ENCODE results near the gene DPH5. TPM values are rescaled to one million over a fixed set of nuclear protein-coding genes. Genes with fewer than 3 reads are reported as not detected.

Gene DPH5
- polyA plus RNA-seq, 4 donors: 16.8 to 34.8 (median 24.1) TPM

DNA sequence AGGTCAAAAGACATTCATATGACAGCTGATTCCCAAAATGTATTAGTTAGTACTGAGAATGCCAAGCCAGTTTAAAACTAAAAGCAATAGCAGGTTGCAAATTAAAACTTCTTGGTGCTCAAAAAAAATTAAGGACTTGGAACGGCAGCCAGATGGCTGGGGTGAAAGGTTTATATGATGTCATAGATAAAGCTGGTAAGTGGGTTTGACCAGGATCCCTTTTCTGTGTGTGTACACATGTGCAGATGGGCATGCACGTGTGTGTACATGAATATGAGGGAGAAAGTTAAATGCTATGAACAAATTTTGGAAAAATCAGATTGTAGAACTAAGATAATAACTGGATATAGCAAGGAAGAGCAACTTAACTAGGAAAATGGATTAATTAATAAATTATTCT, 39.1 kb upstream of the DPH5 start:
- Histone ChIP-seq H3K9me3 (ENCODE audit: control insufficient read depth in 2 of 2, insufficient read depth in 1 of 2, low read depth in 1 of 2, low read length in 1 of 2) (no peaks in the 10 kb centered on the region), H3K27me3 (ENCODE audit: control insufficient read depth in 3 of 3, insufficient read depth in 3 of 3, low read length in 3 of 3) (no peaks in the 10 kb centered on the region), H3K27ac (ENCODE audit: low read depth in 1 of 3, low read length in 2 of 3) (no peak overlapping the region), H3K36me3 (ENCODE audit: control insufficient read depth in 3 of 3, insufficient read depth in 2 of 3, low read depth in 1 of 3, low read length in 3 of 3) (no peaks in the 10 kb centered on the region), H3K4me3 (ENCODE audit: low read depth in 1 of 3, low read length in 3 of 3) (no peak overlapping the region), H3K4me1 (ENCODE audit: control insufficient read depth in 3 of 3, insufficient read depth in 2 of 3, low read depth in 1 of 3, low read length in 2 of 3) (no peaks in the 10 kb centered on the region)
- 21 to 63% (median 41%) methylated on average over 2 of the region's 2 CpGs for WGBS, 3 donors
- DNase-seq (no peak), FAIRE-seq (no peak)

DNA sequence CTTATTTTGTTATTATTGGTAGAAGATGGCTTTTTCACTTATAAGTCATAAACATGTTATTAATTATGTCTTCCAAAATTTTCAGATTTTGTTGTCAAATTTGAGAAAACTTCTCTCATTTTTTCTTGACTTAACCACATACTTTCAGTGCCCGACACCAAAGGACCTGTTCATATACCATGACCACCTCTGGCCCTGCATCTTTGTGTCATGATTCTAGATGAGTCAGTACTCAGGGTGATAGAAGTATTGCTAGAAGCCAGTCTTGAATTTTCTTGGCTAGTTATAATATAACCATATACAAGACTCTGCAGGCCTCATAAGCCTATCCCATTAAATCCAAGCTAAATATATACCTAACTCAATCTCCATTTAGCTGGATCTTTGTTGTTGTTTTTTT, 35.4 kb upstream of the DPH5 start:
- WGBS, 3 donors: 83 to 95% (median 93%) methylated on average over 1 of the region's 1 CpG
- no peak overlapping the region for H3K27ac ChIP-seq (ENCODE audit: low read depth in 1 of 3, low read length in 2 of 3)
- H3K4me3 ChIP-seq (ENCODE audit: low read depth in 1 of 3, low read length in 3 of 3): no peak overlapping the region
- no peaks in the 10 kb centered on the region for H3K4me1 ChIP-seq (ENCODE audit: control insufficient read depth in 3 of 3, insufficient read depth in 2 of 3, low read depth in 1 of 3, low read length in 2 of 3)
- DNase-seq: no peak
- H3K36me3 ChIP-seq (ENCODE audit: control insufficient read depth in 3 of 3, insufficient read depth in 2 of 3, low read depth in 1 of 3, low read length in 3 of 3): no peaks in the 10 kb centered on the region
- no peaks in the 10 kb centered on the region for H3K27me3 ChIP-seq (ENCODE audit: control insufficient read depth in 3 of 3, insufficient read depth in 3 of 3, low read length in 3 of 3)
- no peaks in the 10 kb centered on the region for H3K9me3 ChIP-seq (ENCODE audit: control insufficient read depth in 2 of 2, insufficient read depth in 1 of 2, low read depth in 1 of 2, low read length in 1 of 2)
- no peak for FAIRE-seq

DNA sequence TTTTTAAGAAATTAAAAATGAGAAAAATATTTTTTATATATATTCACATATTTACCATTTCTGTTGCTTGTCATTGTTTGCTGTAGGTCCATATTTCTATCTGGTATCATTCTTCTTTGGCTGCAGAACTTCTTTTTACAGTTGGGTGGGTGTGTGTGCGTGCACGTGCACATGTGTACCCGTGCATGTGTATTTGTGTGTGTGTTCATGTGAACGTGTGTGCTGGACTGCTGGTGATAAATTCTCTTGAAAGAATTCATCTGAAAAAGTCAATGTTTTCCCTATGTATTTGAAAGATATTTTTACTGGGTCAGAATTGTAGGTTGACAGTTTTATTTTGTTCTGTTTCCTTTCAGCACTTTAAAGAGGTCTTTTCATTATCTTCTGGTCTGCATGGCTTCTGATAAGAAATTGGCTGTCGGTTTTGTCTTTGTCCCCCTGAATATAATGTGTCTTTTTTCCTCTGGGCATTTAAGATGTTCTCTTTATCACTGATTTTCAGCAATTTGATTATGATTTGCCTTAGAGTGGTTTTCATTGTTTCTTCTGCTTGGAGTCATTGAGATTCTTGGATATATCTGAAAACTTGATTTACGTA, 34.5 kb upstream of the DPH5 start:
- WGBS, 3 donors: 89 to 92% (median 89%) methylated on average over 6 of the region's 6 CpGs
- Histone ChIP-seq H3K4me3 (ENCODE audit: low read depth in 1 of 3, low read length in 3 of 3) (no peak overlapping the region), H3K27me3 (ENCODE audit: control insufficient read depth in 3 of 3, insufficient read depth in 3 of 3, low read length in 3 of 3) (no peaks in the 10 kb centered on the region), H3K9me3 (ENCODE audit: control insufficient read depth in 2 of 2, insufficient read depth in 1 of 2, low read depth in 1 of 2, low read length in 1 of 2) (no peaks in the 10 kb centered on the region), H3K27ac (ENCODE audit: low read depth in 1 of 3, low read length in 2 of 3) (no peak overlapping the region), H3K36me3 (ENCODE audit: control insufficient read depth in 3 of 3, insufficient read depth in 2 of 3, low read depth in 1 of 3, low read length in 3 of 3) (no peaks in the 10 kb centered on the region), H3K4me1 (ENCODE audit: control insufficient read depth in 3 of 3, insufficient read depth in 2 of 3, low read depth in 1 of 3, low read length in 2 of 3) (no peaks in the 10 kb centered on the region)
- no peak for DNase-seq
- FAIRE-seq: no peak

DNA sequence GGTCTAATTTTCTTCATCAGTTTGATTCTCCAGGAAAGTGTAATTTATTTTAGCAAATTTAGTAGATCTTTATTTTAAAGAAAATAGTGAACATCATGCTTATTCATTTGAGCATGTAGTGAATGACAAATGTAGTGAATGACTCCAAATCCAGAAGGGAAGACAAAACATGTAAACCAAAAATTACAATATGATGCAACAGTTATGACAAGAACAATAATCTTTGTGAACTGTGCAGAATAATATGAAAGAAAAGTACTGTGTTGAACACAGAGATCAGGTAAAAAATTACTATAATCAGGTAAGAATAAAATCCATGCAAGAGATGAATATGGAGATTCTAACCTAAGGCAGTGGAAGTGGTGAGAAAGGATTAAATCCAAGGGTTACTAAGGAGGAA, 30.0 kb upstream of the DPH5 start:
- Histone ChIP-seq H3K4me3 (ENCODE audit: low read depth in 1 of 3, low read length in 3 of 3) (no peak overlapping the region), H3K4me1 (ENCODE audit: control insufficient read depth in 3 of 3, insufficient read depth in 2 of 3, low read depth in 1 of 3, low read length in 2 of 3) (no peaks in the 10 kb centered on the region), H3K27ac (ENCODE audit: low read depth in 1 of 3, low read length in 2 of 3) (no peak overlapping the region), H3K9me3 (ENCODE audit: control insufficient read depth in 2 of 2, insufficient read depth in 1 of 2, low read depth in 1 of 2, low read length in 1 of 2) (no peaks in the 10 kb centered on the region), H3K27me3 (ENCODE audit: control insufficient read depth in 3 of 3, insufficient read depth in 3 of 3, low read length in 3 of 3) (no peaks in the 10 kb centered on the region), H3K36me3 (ENCODE audit: control insufficient read depth in 3 of 3, insufficient read depth in 2 of 3, low read depth in 1 of 3, low read length in 3 of 3) (no peaks in the 10 kb centered on the region)
- FAIRE-seq (no peak), DNase-seq (no peak)

DNA sequence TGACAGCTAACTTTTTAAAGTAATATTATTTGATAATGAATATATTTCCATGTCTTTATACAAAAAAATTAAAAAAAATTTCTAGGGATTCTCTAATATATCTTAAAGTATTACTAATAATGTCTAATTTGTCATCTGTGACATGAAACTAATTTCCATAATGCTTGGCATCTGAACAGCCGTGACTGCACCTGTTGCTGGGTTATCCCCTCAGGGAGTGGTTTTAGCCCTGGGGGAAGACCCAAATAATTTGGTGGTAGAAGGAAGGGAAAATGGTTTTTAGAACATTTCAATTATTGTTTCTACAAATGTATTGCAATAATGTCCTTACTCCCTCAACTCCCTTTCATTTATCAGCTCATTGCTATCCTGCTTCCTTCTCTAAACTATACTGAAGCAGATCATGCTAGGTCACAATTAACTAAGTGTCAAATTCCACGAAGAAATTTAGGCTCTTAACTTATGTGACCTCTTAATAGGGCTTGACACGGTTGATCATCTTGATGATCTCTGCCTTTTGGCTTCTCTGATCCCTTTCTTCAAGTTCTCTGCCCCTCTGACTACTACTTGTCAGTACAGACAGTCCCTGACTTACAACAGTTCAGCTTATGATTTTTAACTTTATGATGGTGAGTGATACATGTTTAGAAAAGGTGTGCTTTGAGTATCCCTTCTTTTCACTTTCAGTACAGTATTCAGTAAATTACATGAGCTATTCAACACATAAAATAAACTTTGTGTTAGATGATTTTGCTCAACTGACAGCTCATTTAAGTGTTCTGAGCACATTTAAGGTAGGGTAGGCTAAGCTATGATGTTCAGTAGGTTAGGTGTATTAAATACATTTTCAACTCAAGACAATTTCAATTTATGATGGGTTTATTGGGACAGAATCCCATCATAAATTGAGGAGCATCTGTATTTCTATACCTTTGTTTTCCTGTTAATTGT, 26.4 kb upstream of the DPH5 start:
- Histone ChIP-seq H3K4me1 (ENCODE audit: control insufficient read depth in 3 of 3, insufficient read depth in 2 of 3, low read depth in 1 of 3, low read length in 2 of 3) (no peaks in the 10 kb centered on the region), H3K9me3 (ENCODE audit: control insufficient read depth in 2 of 2, insufficient read depth in 1 of 2, low read depth in 1 of 2, low read length in 1 of 2) (no peaks in the 10 kb centered on the region), H3K4me3 (ENCODE audit: low read depth in 1 of 3, low read length in 3 of 3) (no peak overlapping the region), H3K27me3 (ENCODE audit: control insufficient read depth in 3 of 3, insufficient read depth in 3 of 3, low read length in 3 of 3) (no peaks in the 10 kb centered on the region), H3K36me3 (ENCODE audit: control insufficient read depth in 3 of 3, insufficient read depth in 2 of 3, low read depth in 1 of 3, low read length in 3 of 3) (no peaks in the 10 kb centered on the region), H3K27ac (ENCODE audit: low read depth in 1 of 3, low read length in 2 of 3) (no peak overlapping the region)
- no peak for FAIRE-seq
- no peak for DNase-seq
- WGBS, 3 donors: 55 to 70% (median 60%) methylated on average over 3 of the region's 3 CpGs

DNA sequence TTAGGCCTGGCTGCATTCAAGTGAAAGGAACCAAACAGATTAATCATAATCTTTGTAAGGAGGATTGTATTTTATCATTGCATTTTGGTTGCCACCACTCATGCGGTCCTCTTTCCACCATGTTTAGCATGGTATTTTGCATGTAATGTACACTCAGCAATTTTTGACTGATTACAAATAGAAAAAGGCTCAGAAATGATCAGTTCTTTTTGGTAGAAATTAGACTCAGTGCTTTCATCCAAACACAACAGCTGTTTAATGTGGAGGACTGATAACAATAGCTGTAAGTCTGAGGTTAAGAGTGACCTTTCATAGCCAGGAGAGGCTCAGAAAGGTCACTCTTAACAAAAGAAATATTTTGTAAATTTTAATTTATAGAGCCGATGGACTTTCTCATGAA, 25.3 kb upstream of the DPH5 start:
- H3K27me3 ChIP-seq (ENCODE audit: control insufficient read depth in 3 of 3, insufficient read depth in 3 of 3, low read length in 3 of 3): no peaks in the 10 kb centered on the region
- no peaks in the 10 kb centered on the region for H3K9me3 ChIP-seq (ENCODE audit: control insufficient read depth in 2 of 2, insufficient read depth in 1 of 2, low read depth in 1 of 2, low read length in 1 of 2)
- no peaks in the 10 kb centered on the region for H3K36me3 ChIP-seq (ENCODE audit: control insufficient read depth in 3 of 3, insufficient read depth in 2 of 3, low read depth in 1 of 3, low read length in 3 of 3)
- no peak overlapping the region for H3K27ac ChIP-seq (ENCODE audit: low read depth in 1 of 3, low read length in 2 of 3)
- no peak for DNase-seq
- FAIRE-seq: no peak
- 95 to 97% (median 97%) methylated on average over 2 of the region's 2 CpGs for WGBS, 3 donors
- no peaks in the 10 kb centered on the region for H3K4me1 ChIP-seq (ENCODE audit: control insufficient read depth in 3 of 3, insufficient read depth in 2 of 3, low read depth in 1 of 3, low read length in 2 of 3)
- no peak overlapping the region for H3K4me3 ChIP-seq (ENCODE audit: low read depth in 1 of 3, low read length in 3 of 3)

DNA sequence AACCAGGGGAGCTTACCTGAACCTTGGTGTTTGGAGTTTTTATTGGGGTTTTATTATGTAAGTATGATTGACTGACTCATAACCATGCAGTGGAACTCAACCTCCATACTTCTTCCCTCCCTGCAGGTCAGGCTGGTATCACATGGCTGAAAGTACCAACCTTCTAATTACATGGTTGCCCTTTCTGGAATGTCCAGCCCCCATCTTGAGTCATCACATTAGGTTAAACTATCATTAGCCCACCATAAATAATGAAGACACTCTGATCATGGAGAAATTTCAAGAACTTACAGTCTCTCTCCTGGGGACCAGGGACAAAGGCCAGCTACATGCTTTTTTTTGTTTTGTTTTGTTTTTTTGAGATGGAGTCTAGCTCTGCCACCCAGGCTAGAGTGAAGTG, 19.2 kb upstream of the DPH5 start:
- H3K9me3 ChIP-seq (ENCODE audit: control insufficient read depth in 2 of 2, insufficient read depth in 1 of 2, low read depth in 1 of 2, low read length in 1 of 2): peaks cover 0 to 11% of the 10 kb centered on the region in 2 donors
- peaks cover 0 to 8% (median 2%) of the 10 kb centered on the region in 3 donors for H3K36me3 ChIP-seq (ENCODE audit: control insufficient read depth in 3 of 3, insufficient read depth in 2 of 3, low read depth in 1 of 3, low read length in 3 of 3)
- no peak overlapping the region for H3K4me3 ChIP-seq (ENCODE audit: low read depth in 1 of 3, low read length in 3 of 3)
- H3K27me3 ChIP-seq (ENCODE audit: control insufficient read depth in 3 of 3, insufficient read depth in 3 of 3, low read length in 3 of 3): no peaks in the 10 kb centered on the region
- H3K4me1 ChIP-seq (ENCODE audit: control insufficient read depth in 3 of 3, insufficient read depth in 2 of 3, low read depth in 1 of 3, low read length in 2 of 3): peaks cover 0 to 3% (median 0%) of the 10 kb centered on the region in 3 donors
- peak; percentile 2 to 26 for DNase-seq
- H3K27ac ChIP-seq (ENCODE audit: low read depth in 1 of 3, low read length in 2 of 3): no peak overlapping the region
- FAIRE-seq: no peak

DNA sequence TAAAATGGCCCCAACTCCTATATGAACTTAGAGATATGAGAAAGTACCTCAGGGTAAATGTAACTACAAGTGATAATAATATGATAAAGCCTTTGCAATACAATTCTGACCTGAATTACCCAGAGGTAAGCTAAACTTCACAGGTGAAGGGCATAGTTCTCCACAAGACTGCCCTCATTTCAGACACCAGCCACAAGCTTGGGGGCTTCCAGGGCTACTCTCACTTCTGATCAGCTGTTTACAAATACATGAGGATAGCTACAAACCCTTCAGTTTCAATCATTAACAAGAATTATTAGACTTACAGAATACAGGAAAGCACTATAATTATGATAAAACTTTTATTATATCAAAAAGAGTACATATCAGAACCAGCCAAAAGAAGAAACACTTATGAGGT, 18.7 kb upstream of the DPH5 start:
- FAIRE-seq (no peak), DNase-seq (no peak)
- Histone ChIP-seq H3K27ac (ENCODE audit: low read depth in 1 of 3, low read length in 2 of 3) (no peak overlapping the region), H3K4me1 (ENCODE audit: control insufficient read depth in 3 of 3, insufficient read depth in 2 of 3, low read depth in 1 of 3, low read length in 2 of 3) (peaks cover 0 to 3% (median 0%) of the 10 kb centered on the region in 3 donors), H3K36me3 (ENCODE audit: control insufficient read depth in 3 of 3, insufficient read depth in 2 of 3, low read depth in 1 of 3, low read length in 3 of 3) (peaks cover 0 to 10% (median 2%) of the 10 kb centered on the region in 3 donors), H3K27me3 (ENCODE audit: control insufficient read depth in 3 of 3, insufficient read depth in 3 of 3, low read length in 3 of 3) (no peaks in the 10 kb centered on the region), H3K4me3 (ENCODE audit: low read depth in 1 of 3, low read length in 3 of 3) (no peak overlapping the region), H3K9me3 (ENCODE audit: control insufficient read depth in 2 of 2, insufficient read depth in 1 of 2, low read depth in 1 of 2, low read length in 1 of 2) (peaks cover 0 to 16% of the 10 kb centered on the region in 2 donors)

Data from small intestine (tissue), 7 donors.